Hematopoietic multipotent progenitor cell treated with erythropoietin and hydrocortisone succinate and interleukin-3 and kit ligand, for 4 days (in vitro differentiated cells): ENCODE data around the gene CST3.
A peak's percentile ranks its signal among the peaks of the same experiment; 100 is the strongest.
"Not testable (repeated sequence)": the region's sequence is repeated elsewhere in the genome, so short reads cannot be mapped to it uniquely, and the experiment has no call there.

Experiments
- DNase-seq: peaks from one replicate; pipeline ENCODE4 v3.0.0-alpha.2; 2015

The CST3 gene

GRCh38 chr20:23661002-23661429, 23.3 kb upstream of the CST3 start:
- DNase-seq, result no peak

- no peak for DNase-seq
These were observed 22.5 kb upstream of the CST3 start for GRCh38 chr20:23659989-23660837.

- not testable (repeated sequence) for DNase-seq
These were observed 21.8 kb upstream of the CST3 start for GRCh38 chr20:23659610-23659988.

- DNase-seq, result no peak
These were observed 21.3 kb upstream of the CST3 start for GRCh38 chr20:23658989-23659609.

GRCh38 chr20:23658336-23658735, 20.6 kb upstream of the CST3 start:
- no peak for DNase-seq

- DNase-seq, result no peak
These were observed 19.4 kb upstream of the CST3 start for GRCh38 chr20:23657202-23657601.

- no peak for DNase-seq
These were observed 18.6 kb upstream of the CST3 start for GRCh38 chr20:23656372-23656771.

- DNase-seq, result peak; percentile 51
These were observed 17.9 kb upstream of the CST3 start for GRCh38 chr20:23655491-23656211.

GRCh38 chr20:23654717-23655116, 17.0 kb upstream of the CST3 start:
- DNase-seq, result no peak

GRCh38 chr20:23654000-23654399, 16.2 kb upstream of the CST3 start:
- DNase-seq, result no peak

GRCh38 chr20:23653400-23653938, 15.7 kb upstream of the CST3 start:
- DNase-seq, result no peak

GRCh38 chr20:23652926-23653325, 15.2 kb upstream of the CST3 start:
- no peak for DNase-seq

GRCh38 chr20:23652371-23652770, 14.6 kb upstream of the CST3 start:
- no peak for DNase-seq

GRCh38 chr20:23651117-23651516, 13.4 kb upstream of the CST3 start:
- no peak for DNase-seq

GRCh38 chr20:23649830-23650417, 12.2 kb upstream of the CST3 start:
- DNase-seq, result no peak

GRCh38 chr20:23649242-23649641, 11.5 kb upstream of the CST3 start:
- no peak for DNase-seq

- no peak for DNase-seq
These were observed 9.6 kb upstream of the CST3 start for GRCh38 chr20:23647346-23647745.

GRCh38 chr20:23646106-23646873, 8.5 kb upstream of the CST3 start:
- no peak for DNase-seq

- no peak for DNase-seq
These were observed 7.8 kb upstream of the CST3 start for GRCh38 chr20:23645575-23645974.

- no peak for DNase-seq
These were observed 6.4 kb upstream of the CST3 start for GRCh38 chr20:23644164-23644563.

- peak; percentile 71 for DNase-seq
These were observed 5.9 kb upstream of the CST3 start for GRCh38 chr20:23643659-23644058.
